GM12878 (cell line): ENCODE measurements around the gene NLN. TPM values are rescaled to one million over a fixed set of nuclear protein-coding genes. Genes with fewer than 3 reads are reported as not detected.
A peak's percentile ranks its signal among the peaks of the same experiment; 100 is the strongest.

Source experiments
- ATAC-seq: fragments of 200-7000 bp; cut with Tn5 transposase; 3 replicates; pipeline ENCODE4 v1.9.1; 2020; ENCODE audit warnings: mild to moderate bottlenecking, moderate library complexity
- BruUV-seq: library from RNA; stranded (reverse); fragments of 400-500 nt; replicated peaks from 2 replicates; lab custom pipeline; 2021; lab: Mats Ljungman, UMichigan
- CTCF ChIA-PET: fragments of 300-600 bp; sonication (Branson Sonifier 250); formaldehyde crosslinking; extraction: SDS; loops from one replicate; lab custom pipeline; 2021; ENCODE audit warnings: inconsistent platforms; lab: Yijun Ruan, JAX
- POLR2A ChIA-PET: fragments of 350-600 bp; formaldehyde crosslinking; extraction: SDS; loops from one replicate; lab custom pipeline; 2021; ENCODE audit warnings: inconsistent platforms; lab: Charles Lee
- RAD21 ChIA-PET: fragments of 300-600 bp; sonication (Branson Sonifier 250); formaldehyde crosslinking; loops from one replicate; lab custom pipeline; 2023; ENCODE audit warnings: antibody characterized with exemption; ENCODE audit not compliant: unreplicated experiment; lab: Charles Lee
- SMC1A ChIA-PET: fragments of 300-600 bp; sonication (Branson Sonifier 250); formaldehyde crosslinking; loops from one replicate; lab custom pipeline; 2023; ENCODE audit not compliant: unreplicated experiment, uncharacterized antibody; lab: Charles Lee
- DNase-seq: peaks from one replicate; pipeline ENCODE4 v3.0.0-alpha.2; 2011; ENCODE audit warnings: low read depth, low spot score
- FAIRE-seq: peaks from 3 replicates; lab custom pipeline; 2011; peaks lifted over from hg19 to GRCh38; lab: Jason Lieb, UNC
- H2AFZ ChIP-seq: 2 replicates; pipeline ENCODE4 v1.6.0; 2011; ENCODE audit warnings: low read depth, low read length, control low read depth; ENCODE audit not compliant: control insufficient read depth
- H3K27ac ChIP-seq: 2 replicates; pipeline ENCODE4 v1.5.1; 2011; ENCODE audit warnings: control low read depth; ENCODE audit not compliant: control insufficient read depth, insufficient read depth
- H3K27me3 ChIP-seq, 2 experiments: replicated peaks in 1 of 2; 2 replicates each; pipeline versions ENCODE4 v1.6.0 to v1.6.1; 2011; ENCODE audit warnings: low read length in 1 of 2; ENCODE audit not compliant: control insufficient read depth in 2 of 2, insufficient read depth in 2 of 2
- H3K36me3 ChIP-seq, 2 experiments: 2 replicates each; pipeline ENCODE4 v1.5.1; 2011; ENCODE audit warnings: low read length in 1 of 2; ENCODE audit not compliant: control insufficient read depth in 2 of 2, insufficient read depth in 2 of 2
- H3K4me1 ChIP-seq: 2 replicates; pipeline ENCODE4 v1.6.1; 2011; ENCODE audit warnings: mild to moderate bottlenecking, low read length, moderate library complexity, mixed read lengths; ENCODE audit not compliant: control insufficient read depth, insufficient read depth
- H3K4me2 ChIP-seq: 2 replicates; pipeline ENCODE4 v1.6.0; 2011; ENCODE audit warnings: control low read depth; ENCODE audit not compliant: control insufficient read depth, insufficient read depth
- H3K4me3 ChIP-seq: fragments of 200-600 bp; sonication (generic); 2 replicates; pipeline ENCODE4 v1.5.1; 2016
- H3K79me2 ChIP-seq: 2 replicates; pipeline ENCODE4 v1.6.0; 2011; ENCODE audit warnings: low read length; ENCODE audit not compliant: control insufficient read depth, insufficient read depth
- H3K9ac ChIP-seq: 2 replicates; pipeline ENCODE4 v1.8.0; 2011; ENCODE audit warnings: low read length, control low read depth, mixed read lengths; ENCODE audit not compliant: control insufficient read depth, insufficient read depth
- H3K9me3 ChIP-seq: replicated peaks from 3 replicates; pipeline ENCODE4 v1.5.1; 2011; ENCODE audit warnings: mild to moderate bottlenecking, low read length; ENCODE audit not compliant: control insufficient read depth, insufficient read depth
- H4K20me1 ChIP-seq: 2 replicates; pipeline ENCODE4 v1.6.0; 2011; ENCODE audit not compliant: control insufficient read depth, insufficient read depth
- BCL3 ChIP-seq: IDR thresholded peaks from 2 replicates; pipeline ENCODE4 v1.6.1; 2011; ENCODE audit warnings: borderline replicate concordance, low read depth, mild to moderate bottlenecking, moderate library complexity, low read length; ENCODE audit not compliant: insufficient read depth, poor library complexity, severe bottlenecking
- BRCA1 ChIP-seq: IDR thresholded peaks from 2 replicates; pipeline ENCODE4 v1.6.1; 2011; ENCODE audit warnings: low read depth, low read length, improper control_type of control experiment
- CHD2 ChIP-seq: IDR thresholded peaks from 2 replicates; pipeline ENCODE4 v1.6.1; 2011; ENCODE audit warnings: low read depth, low read length, improper control_type of control experiment, borderline replicate concordance
- IRF3 ChIP-seq: fragments of 450-650 bp; IDR thresholded peaks from 2 replicates; pipeline ENCODE4 v1.6.1; 2014; ENCODE audit warnings: mild to moderate bottlenecking
- KAT2A ChIP-seq: conservative IDR thresholded peaks from 2 replicates; pipeline ENCODE4 v1.6.1; 2011; ENCODE audit warnings: low read depth, low read length; ENCODE audit not compliant: control insufficient read depth
- KLF5 ChIP-seq: fragments of 450-650 bp; IDR thresholded peaks from 2 replicates; pipeline ENCODE4 v1.6.1; 2014; ENCODE audit warnings: mild to moderate bottlenecking; ENCODE audit not compliant: partially characterized antibody
- MEF2B ChIP-seq: fragments of 450-650 bp; IDR thresholded peaks from 2 replicates; pipeline ENCODE4 v1.6.1; 2018; ENCODE audit warnings: mild to moderate bottlenecking, moderate library complexity; ENCODE audit not compliant: partially characterized antibody, poor library complexity, severe bottlenecking
- NFIC ChIP-seq: IDR thresholded peaks from 2 replicates; pipeline ENCODE4 v1.6.1; 2012; ENCODE audit warnings: low read depth, mild to moderate bottlenecking, inconsistent platforms, low read length, moderate library complexity
- RFX5 ChIP-seq: IDR thresholded peaks from 2 replicates; pipeline ENCODE4 v1.6.1; 2011; ENCODE audit warnings: low read depth, low read length, improper control_type of control experiment
- SUZ12 ChIP-seq: fragments of 200-600 bp; sonication (generic); IDR thresholded peaks from one replicate; pipeline ENCODE4 v1.6.1; 2018; ENCODE audit warnings: antibody characterized with exemption, mild to moderate bottlenecking; ENCODE audit not compliant: unreplicated experiment
- TARDBP ChIP-seq: IDR thresholded peaks from 2 replicates; pipeline ENCODE4 v1.6.1; 2016; ENCODE audit warnings: borderline replicate concordance
- ZSCAN29 ChIP-seq: fragments of 450-650 bp; IDR thresholded peaks from 2 replicates; pipeline ENCODE4 v1.6.1; 2017; ENCODE audit warnings: mild to moderate bottlenecking, moderate library complexity
- WGBS: methylation state at CpG from one replicate; pipeline ENCODE4 v1.1.6; 2016; ENCODE audit warnings: low lambda C conversion rate; ENCODE audit not compliant: insufficient replicate concordance, insufficient coverage; ENCODE audit errors: missing lambda C conversion rate; 5-methylcytosine and 5-hydroxymethylcytosine counted together
- in situ Hi-C: fragments of 300-500 bp; cut with MboI; formaldehyde crosslinking; loops from 9 replicates; pipeline ENCODE4 v1.14.3; 2018; ENCODE audit warnings: mixed read lengths
- intact Hi-C: fragments of 100-400 bp; cut with micrococcal nuclease; formaldehyde crosslinking; loops from one replicate; pipeline ENCODE4 v1.14.2; 2022; ENCODE audit not compliant: unreplicated experiment
- polyA plus RNA-seq, 11 experiments: library from polyadenylated mRNA; depleted of rRNA in 4 of 11; unstranded in 6 of 11; stranded (reverse) in 5 of 11; fragments of >200 nt; fragmentation: Nextera tagmentation in 4 of 11; fragmentation: Illumina TruSeq in 1 of 11; extraction: Ambion mirVana in 4 of 11; extraction: Trizol in 1 of 11; gene quantifications; 1 replicate in 1 of 11; 2 replicates in 10 of 11; pipeline versions ENCODE4 v1.2.1 to v1.2.3, GENCODE V29; 2011 to 2016; ENCODE audit warnings: inconsistent platforms in 2 of 11, missing spikeins in 2 of 11, low read depth in 1 of 11
- total RNA-seq, 4 experiments: library from RNA; depleted of rRNA in 3 of 4; stranded (reverse); fragments of >200 nt in 3 of 4; fragmentation: Illumina TruSeq in 1 of 4; extraction: Trizol in 1 of 4; gene quantifications; 2 replicates each; pipeline versions ENCODE4 v1.2.1 to v1.2.3, GENCODE V29; 2013 to 2021
- TF ChIP-seq, protein P1 (sequence below): fragments of 450-650 bp; IDR thresholded peaks from 2 replicates; pipeline ENCODE4 v1.6.1; 2018; ENCODE audit warnings: borderline replicate concordance, mild to moderate bottlenecking; ENCODE audit not compliant: partially characterized antibody

The NLN gene
- total and polyA plus RNA-seq, 10 of the 15 experiments (the other 5 are each of a cell fraction or from before 2014, with no cell fraction given), result 6.8 to 56.9 (median 33.3) TPM

- RAD21 ChIA-PET, result interaction anchor here (1.1 kb wide), 1 partner anchor 28 kb away, joined by 4 read pairs; no protein-coding TSS in a partner anchor
- no TSS peak for BruUV-seq
- Histone ChIP-seq H3K27me3 (no peaks in the 10 kb centered on the region), H3K36me3 (no peaks in the 10 kb centered on the region), H3K27ac (no peak overlapping the region), H3K79me2 (no peaks in the 10 kb centered on the region), H3K4me1 (no peaks in the 10 kb centered on the region), H2AFZ (no peak overlapping the region), H3K9me3 (peaks cover under 1% of the 10 kb centered on the region; the same call in 2 of the 3 replicates), H3K4me2 (no peak overlapping the region), H4K20me1 (no peaks in the 10 kb centered on the region), H3K4me3 (no peak overlapping the region), H3K9ac (no peak overlapping the region)
- intact Hi-C loops (no loop called here), in situ Hi-C loops (no loop called here)
- ATAC-seq, result no peak
- POLR2A ChIA-PET, result no interaction called here
- no peak for TF ChIP-seq BRCA1
- TF ChIP-seq MEF2B, result no peak
- TF ChIP-seq ZSCAN29, result no peak
- TF ChIP-seq TARDBP, result no peak
- TF ChIP-seq IRF3, result no peak
- TF ChIP-seq BCL3, result no peak
- no peak for TF ChIP-seq SUZ12
- no peak for TF ChIP-seq CHD2
- no peak for TF ChIP-seq NFIC
- no peak for TF ChIP-seq KLF5
- TF ChIP-seq KAT2A, result no peak
- TF ChIP-seq, protein P1, sequence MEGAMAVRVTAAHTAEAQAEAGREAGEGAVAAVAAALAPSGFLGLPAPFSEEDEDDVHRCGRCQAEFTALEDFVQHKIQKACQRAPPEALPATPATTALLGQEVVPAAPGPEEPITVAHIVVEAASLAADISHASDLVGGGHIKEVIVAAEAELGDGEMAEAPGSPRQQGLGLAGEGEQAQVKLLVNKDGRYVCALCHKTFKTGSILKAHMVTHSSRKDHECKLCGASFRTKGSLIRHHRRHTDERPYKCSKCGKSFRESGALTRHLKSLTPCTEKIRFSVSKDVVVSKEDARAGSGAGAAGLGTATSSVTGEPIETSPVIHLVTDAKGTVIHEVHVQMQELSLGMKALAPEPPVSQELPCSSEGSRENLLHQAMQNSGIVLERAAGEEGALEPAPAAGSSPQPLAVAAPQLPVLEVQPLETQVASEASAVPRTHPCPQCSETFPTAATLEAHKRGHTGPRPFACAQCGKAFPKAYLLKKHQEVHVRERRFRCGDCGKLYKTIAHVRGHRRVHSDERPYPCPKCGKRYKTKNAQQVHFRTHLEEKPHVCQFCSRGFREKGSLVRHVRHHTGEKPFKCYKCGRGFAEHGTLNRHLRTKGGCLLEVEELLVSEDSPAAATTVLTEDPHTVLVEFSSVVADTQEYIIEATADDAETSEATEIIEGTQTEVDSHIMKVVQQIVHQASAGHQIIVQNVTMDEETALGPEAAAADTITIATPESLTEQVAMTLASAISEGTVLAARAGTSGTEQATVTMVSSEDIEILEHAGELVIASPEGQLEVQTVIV, result no peak
- no peak for TF ChIP-seq RFX5
- SMC1A ChIA-PET, result interaction anchor here (0.6 to 1.3 kb wide), 2 partner anchors 22 to 395 kb away, joined by 3 to 4 read pairs; no protein-coding TSS in a partner anchor
- peak; percentile 31 for FAIRE-seq
- 94% methylated on average over 2 of the region's 2 CpGs for WGBS
- CTCF ChIA-PET, result no interaction called here
- DNase-seq, result no peak
Measured at GRCh38 chr5:65797481-65797880, 75.5 kb downstream of the NLN start.
